Measurements from ENCODE around the gene SOX4.

The SOX4 gene

DNA sequence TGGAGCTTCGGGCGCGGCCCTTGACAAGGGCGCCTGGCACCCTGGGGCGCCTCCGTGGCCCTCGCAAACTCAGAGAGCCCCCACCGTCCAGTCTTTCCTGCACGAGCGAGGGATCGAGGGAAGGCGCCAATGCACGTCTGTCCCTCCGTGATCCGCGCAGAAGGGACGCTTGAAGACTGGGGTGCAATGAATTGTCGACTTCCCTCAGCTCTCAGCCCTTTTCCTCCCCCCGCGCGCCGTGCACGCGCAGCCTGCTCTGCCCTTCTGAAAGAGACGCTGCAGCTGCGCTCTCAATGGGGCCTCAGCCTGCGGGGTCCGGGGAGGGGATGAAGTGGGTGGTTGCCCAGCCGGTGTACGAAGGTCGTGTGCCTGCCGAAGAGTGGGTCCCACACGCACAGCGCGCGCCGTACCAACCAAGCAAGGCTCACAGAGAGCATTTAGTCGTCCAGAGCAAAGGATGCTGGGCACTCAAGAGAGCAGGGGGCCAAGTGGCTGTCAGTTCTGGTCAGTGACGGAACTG, 5.5 kb upstream of the SOX4 start (continued):
- TF ChIP-seq ZNF501 (tag by site-specific recombination; IDR thresholded peaks at IDR 0.05) (peak; percentile 86; the same call in 1 of the 2 replicates), ZNF146 (tag by site-specific recombination; IDR thresholded peaks at IDR 0.05) (no peak), ZNF76 (tag by site-specific recombination; IDR thresholded peaks at IDR 0.05; ENCODE audit: borderline replicate concordance, low read depth) (peak; percentile 88; the same call in 1 of the 2 replicates), BCL11A (tag by site-specific recombination; IDR thresholded peaks at IDR 0.05; ENCODE audit: low read depth) (no peak), ZNF354C (tag by site-specific recombination; IDR thresholded peaks at IDR 0.05; ENCODE audit: borderline replicate concordance, low read depth) (no peak), GLI2 (tag by site-specific recombination; IDR thresholded peaks at IDR 0.05; ENCODE audit: borderline replicate concordance, low read depth) (no peak), ZNF555 (tag by site-specific recombination; conservative IDR thresholded peaks at IDR 0.05) (no peak), ZNF549 (tag by site-specific recombination; IDR thresholded peaks at IDR 0.05) (no peak), ZNF19 (tag by site-specific recombination; IDR thresholded peaks at IDR 0.05; ENCODE audit: low read depth) (no peak), ZNF248 (tag by site-specific recombination; IDR thresholded peaks at IDR 0.05) (no peak), ZNF10 (tag by site-specific recombination; IDR thresholded peaks at IDR 0.05) (no peak), HOXA7 (CRISPR knock-in tag; IDR thresholded peaks at IDR 0.05; ENCODE audit: borderline replicate concordance) (no peak; the same call in 1 of the 2 replicates), KLF7 (tag by site-specific recombination; IDR thresholded peaks at IDR 0.05; ENCODE audit: borderline replicate concordance) (no peak), ZFP41 (tag by site-specific recombination; IDR thresholded peaks at IDR 0.05; ENCODE audit: borderline replicate concordance) (no peak), ZNF521 (tag by site-specific recombination; IDR thresholded peaks at IDR 0.05) (no peak), BCL11B (tag by site-specific recombination; IDR thresholded peaks at IDR 0.05; ENCODE audit: low read depth) (no peak), ZNF202 (tag by site-specific recombination; IDR thresholded peaks at IDR 0.05; ENCODE audit: borderline replicate concordance) (no peak), ZNF24 (tag by site-specific recombination; IDR thresholded peaks at IDR 0.05) (no peak)
- TF ChIP-seq, protein P1, sequence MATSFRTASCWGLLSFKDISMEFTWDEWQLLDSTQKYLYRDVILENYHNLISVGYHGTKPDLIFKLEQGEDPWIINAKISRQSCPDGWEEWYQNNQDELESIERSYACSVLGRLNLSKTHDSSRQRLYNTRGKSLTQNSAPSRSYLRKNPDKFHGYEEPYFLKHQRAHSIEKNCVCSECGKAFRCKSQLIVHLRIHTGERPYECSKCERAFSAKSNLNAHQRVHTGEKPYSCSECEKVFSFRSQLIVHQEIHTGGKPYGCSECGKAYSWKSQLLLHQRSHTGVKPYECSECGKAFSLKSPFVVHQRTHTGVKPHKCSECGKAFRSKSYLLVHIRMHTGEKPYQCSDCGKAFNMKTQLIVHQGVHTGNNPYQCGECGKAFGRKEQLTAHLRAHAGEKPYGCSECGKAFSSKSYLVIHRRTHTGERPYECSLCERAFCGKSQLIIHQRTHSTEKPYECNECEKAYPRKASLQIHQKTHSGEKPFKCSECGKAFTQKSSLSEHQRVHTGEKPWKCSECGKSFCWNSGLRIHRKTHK (tag by site-specific recombination; IDR thresholded peaks at IDR 0.05), result no peak
- TF ChIP-seq, protein P2, sequence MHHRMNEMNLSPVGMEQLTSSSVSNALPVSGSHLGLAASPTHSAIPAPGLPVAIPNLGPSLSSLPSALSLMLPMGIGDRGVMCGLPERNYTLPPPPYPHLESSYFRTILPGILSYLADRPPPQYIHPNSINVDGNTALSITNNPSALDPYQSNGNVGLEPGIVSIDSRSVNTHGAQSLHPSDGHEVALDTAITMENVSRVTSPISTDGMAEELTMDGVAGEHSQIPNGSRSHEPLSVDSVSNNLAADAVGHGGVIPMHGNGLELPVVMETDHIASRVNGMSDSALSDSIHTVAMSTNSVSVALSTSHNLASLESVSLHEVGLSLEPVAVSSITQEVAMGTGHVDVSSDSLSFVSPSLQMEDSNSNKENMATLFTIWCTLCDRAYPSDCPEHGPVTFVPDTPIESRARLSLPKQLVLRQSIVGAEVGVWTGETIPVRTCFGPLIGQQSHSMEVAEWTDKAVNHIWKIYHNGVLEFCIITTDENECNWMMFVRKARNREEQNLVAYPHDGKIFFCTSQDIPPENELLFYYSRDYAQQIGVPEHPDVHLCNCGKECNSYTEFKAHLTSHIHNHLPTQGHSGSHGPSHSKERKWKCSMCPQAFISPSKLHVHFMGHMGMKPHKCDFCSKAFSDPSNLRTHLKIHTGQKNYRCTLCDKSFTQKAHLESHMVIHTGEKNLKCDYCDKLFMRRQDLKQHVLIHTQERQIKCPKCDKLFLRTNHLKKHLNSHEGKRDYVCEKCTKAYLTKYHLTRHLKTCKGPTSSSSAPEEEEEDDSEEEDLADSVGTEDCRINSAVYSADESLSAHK (tag by site-specific recombination; IDR thresholded peaks at IDR 0.05), result no peak
- TF ChIP-seq, protein P3, sequence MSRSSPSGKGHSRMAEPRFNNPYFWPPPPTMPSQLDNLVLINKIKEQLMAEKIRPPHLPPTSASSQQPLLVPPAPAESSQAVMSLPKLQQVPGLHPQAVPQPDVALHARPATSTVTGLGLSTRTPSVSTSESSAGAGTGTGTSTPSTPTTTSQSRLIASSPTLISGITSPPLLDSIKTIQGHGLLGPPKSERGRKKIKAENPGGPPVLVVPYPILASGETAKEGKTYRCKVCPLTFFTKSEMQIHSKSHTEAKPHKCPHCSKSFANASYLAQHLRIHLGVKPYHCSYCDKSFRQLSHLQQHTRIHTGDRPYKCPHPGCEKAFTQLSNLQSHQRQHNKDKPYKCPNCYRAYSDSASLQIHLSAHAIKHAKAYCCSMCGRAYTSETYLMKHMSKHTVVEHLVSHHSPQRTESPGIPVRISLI (tag by site-specific recombination; IDR thresholded peaks at IDR 0.05), result no peak
- TF ChIP-seq, protein P4, sequence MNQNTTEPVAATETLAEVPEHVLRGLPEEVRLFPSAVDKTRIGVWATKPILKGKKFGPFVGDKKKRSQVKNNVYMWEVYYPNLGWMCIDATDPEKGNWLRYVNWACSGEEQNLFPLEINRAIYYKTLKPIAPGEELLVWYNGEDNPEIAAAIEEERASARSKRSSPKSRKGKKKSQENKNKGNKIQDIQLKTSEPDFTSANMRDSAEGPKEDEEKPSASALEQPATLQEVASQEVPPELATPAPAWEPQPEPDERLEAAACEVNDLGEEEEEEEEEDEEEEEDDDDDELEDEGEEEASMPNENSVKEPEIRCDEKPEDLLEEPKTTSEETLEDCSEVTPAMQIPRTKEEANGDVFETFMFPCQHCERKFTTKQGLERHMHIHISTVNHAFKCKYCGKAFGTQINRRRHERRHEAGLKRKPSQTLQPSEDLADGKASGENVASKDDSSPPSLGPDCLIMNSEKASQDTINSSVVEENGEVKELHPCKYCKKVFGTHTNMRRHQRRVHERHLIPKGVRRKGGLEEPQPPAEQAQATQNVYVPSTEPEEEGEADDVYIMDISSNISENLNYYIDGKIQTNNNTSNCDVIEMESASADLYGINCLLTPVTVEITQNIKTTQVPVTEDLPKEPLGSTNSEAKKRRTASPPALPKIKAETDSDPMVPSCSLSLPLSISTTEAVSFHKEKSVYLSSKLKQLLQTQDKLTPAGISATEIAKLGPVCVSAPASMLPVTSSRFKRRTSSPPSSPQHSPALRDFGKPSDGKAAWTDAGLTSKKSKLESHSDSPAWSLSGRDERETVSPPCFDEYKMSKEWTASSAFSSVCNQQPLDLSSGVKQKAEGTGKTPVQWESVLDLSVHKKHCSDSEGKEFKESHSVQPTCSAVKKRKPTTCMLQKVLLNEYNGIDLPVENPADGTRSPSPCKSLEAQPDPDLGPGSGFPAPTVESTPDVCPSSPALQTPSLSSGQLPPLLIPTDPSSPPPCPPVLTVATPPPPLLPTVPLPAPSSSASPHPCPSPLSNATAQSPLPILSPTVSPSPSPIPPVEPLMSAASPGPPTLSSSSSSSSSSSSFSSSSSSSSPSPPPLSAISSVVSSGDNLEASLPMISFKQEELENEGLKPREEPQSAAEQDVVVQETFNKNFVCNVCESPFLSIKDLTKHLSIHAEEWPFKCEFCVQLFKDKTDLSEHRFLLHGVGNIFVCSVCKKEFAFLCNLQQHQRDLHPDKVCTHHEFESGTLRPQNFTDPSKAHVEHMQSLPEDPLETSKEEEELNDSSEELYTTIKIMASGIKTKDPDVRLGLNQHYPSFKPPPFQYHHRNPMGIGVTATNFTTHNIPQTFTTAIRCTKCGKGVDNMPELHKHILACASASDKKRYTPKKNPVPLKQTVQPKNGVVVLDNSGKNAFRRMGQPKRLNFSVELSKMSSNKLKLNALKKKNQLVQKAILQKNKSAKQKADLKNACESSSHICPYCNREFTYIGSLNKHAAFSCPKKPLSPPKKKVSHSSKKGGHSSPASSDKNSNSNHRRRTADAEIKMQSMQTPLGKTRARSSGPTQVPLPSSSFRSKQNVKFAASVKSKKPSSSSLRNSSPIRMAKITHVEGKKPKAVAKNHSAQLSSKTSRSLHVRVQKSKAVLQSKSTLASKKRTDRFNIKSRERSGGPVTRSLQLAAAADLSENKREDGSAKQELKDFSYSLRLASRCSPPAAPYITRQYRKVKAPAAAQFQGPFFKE (tag by site-specific recombination; IDR thresholded peaks at IDR 0.05; ENCODE audit: borderline replicate concordance), result no peak
- TF ChIP-seq, protein P5, sequence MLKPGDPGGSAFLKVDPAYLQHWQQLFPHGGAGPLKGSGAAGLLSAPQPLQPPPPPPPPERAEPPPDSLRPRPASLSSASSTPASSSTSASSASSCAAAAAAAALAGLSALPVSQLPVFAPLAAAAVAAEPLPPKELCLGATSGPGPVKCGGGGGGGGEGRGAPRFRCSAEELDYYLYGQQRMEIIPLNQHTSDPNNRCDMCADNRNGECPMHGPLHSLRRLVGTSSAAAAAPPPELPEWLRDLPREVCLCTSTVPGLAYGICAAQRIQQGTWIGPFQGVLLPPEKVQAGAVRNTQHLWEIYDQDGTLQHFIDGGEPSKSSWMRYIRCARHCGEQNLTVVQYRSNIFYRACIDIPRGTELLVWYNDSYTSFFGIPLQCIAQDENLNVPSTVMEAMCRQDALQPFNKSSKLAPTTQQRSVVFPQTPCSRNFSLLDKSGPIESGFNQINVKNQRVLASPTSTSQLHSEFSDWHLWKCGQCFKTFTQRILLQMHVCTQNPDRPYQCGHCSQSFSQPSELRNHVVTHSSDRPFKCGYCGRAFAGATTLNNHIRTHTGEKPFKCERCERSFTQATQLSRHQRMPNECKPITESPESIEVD (tag by site-specific recombination; IDR thresholded peaks at IDR 0.05), result no peak
- TF ChIP-seq, protein P6, sequence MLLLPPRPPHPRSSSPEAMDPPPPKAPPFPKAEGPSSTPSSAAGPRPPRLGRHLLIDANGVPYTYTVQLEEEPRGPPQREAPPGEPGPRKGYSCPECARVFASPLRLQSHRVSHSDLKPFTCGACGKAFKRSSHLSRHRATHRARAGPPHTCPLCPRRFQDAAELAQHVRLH (tag by site-specific recombination; IDR thresholded peaks at IDR 0.05), result no peak
- TF ChIP-seq, protein P7, sequence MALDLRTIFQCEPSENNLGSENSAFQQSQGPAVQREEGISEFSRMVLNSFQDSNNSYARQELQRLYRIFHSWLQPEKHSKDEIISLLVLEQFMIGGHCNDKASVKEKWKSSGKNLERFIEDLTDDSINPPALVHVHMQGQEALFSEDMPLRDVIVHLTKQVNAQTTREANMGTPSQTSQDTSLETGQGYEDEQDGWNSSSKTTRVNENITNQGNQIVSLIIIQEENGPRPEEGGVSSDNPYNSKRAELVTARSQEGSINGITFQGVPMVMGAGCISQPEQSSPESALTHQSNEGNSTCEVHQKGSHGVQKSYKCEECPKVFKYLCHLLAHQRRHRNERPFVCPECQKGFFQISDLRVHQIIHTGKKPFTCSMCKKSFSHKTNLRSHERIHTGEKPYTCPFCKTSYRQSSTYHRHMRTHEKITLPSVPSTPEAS (tag by site-specific recombination; IDR thresholded peaks at IDR 0.05), result no peak
